Vagina (tissue), 2 donors: ENCODE measurements around the gene MOB3A. TPM values are rescaled to one million over a fixed set of nuclear protein-coding genes. Genes with fewer than 3 reads are reported as not detected.

ENCODE experiments used
- DNase-seq, 2 donors: peaks; one replicate each; pipeline ENCODE4 v3.0.0-alpha.2; 2017; ENCODE audit errors: extremely low spot score in 2 of 2
- H3K27ac ChIP-seq: fragments of 200-600 bp; sonication (generic); one replicate; pipeline ENCODE4 v1.5.1; 2019
- H3K27me3 ChIP-seq: fragments of 200-600 bp; sonication (generic); one replicate; pipeline ENCODE4 v1.5.1; 2019
- H3K36me3 ChIP-seq, 2 donors: fragments of 200-600 bp; sonication (generic); one replicate each; pipeline ENCODE4 v1.5.1; 2017 to 2019
- H3K4me1 ChIP-seq: fragments of 200-600 bp; sonication (generic); one replicate; pipeline ENCODE4 v1.5.1; 2019
- H3K4me3 ChIP-seq, 2 donors: fragments of 200-600 bp; sonication (generic); 1 replicate in 1 of 2; 2 replicates in 1 of 2; pipeline ENCODE4 v1.5.1; 2016 to 2019
- H3K9me3 ChIP-seq: fragments of 200-600 bp; sonication (generic); one replicate; pipeline ENCODE4 v1.5.1; 2019
- CTCF ChIP-seq, 3 experiments: fragments of 450-650 bp in 2 of 3; fragments of 200-600 bp in 1 of 3; sonication (generic) in 1 of 3; IDR thresholded peaks; one replicate each; pipeline ENCODE4 v1.5.1; 2017 to 2019; ENCODE audit warnings: antibody characterized with exemption in 3 of 3, mild to moderate bottlenecking in 2 of 3, moderate library complexity in 2 of 3
- POLR2A ChIP-seq, 2 donors: fragments of 450-650 bp; IDR thresholded peaks; one replicate each; pipeline ENCODE4 v1.6.1; 2017; ENCODE audit warnings: antibody characterized with exemption in 2 of 2, mild to moderate bottlenecking in 2 of 2, moderate library complexity in 2 of 2
- POLR2AphosphoS5 ChIP-seq, 2 donors: sonication (generic); formaldehyde crosslinking; IDR thresholded peaks; one replicate each; pipeline ENCODE4 v1.9.0; 2017; ENCODE audit warnings: antibody characterized with exemption in 2 of 2, mild to moderate bottlenecking in 2 of 2, low read depth in 1 of 2; ENCODE audit not compliant: insufficient read depth in 1 of 2
- intact Hi-C: fragments of 100-400 bp; cut with DNase I; formaldehyde crosslinking; loops from one replicate; pipeline ENCODE4 v1.15.1; 2023
- total RNA-seq: library from RNA; depleted of rRNA; stranded (reverse); fragments of >200 nt; gene quantifications from one replicate; pipeline ENCODE4 v1.2.3, GENCODE V29; 2016

Gene MOB3A
- total RNA-seq, 1 donor from 2014 or later, result 50.6 TPM

- intact Hi-C loops, result no loop called here
- H3K4me1 ChIP-seq, result peaks cover 42% of the 10 kb centered on the region
- no peak for TF ChIP-seq CTCF (IDR thresholded peaks at IDR 0.05)
- TF ChIP-seq POLR2AphosphoS5 (IDR thresholded peaks at IDR 0.05; ENCODE audit: insufficient read depth in 1 of 2, low read depth in 1 of 2), result no peak
- H3K9me3 ChIP-seq, result no peaks in the 10 kb centered on the region
- no peak for DNase-seq
- H3K27ac ChIP-seq, result no peak overlapping the region
- no peak overlapping the region for H3K4me3 ChIP-seq
- H3K27me3 ChIP-seq, result no peaks in the 10 kb centered on the region
- peaks cover 0 to 53% of the 10 kb centered on the region in 2 donors for H3K36me3 ChIP-seq
These were observed 16.9 kb downstream of the MOB3A start for GRCh38 chr19:2079076-2079864.

GRCh38 chr19:2077833-2078619, 18.1 kb downstream of the MOB3A start:
- DNase-seq, result no peak
- Histone ChIP-seq H3K27ac (no peak overlapping the region), H3K4me3 (no peak overlapping the region), H3K27me3 (no peaks in the 10 kb centered on the region), H3K4me1 (peaks cover 29% of the 10 kb centered on the region), H3K9me3 (no peaks in the 10 kb centered on the region), H3K36me3 (peaks cover 0 to 52% of the 10 kb centered on the region in 2 donors)
- no peak for TF ChIP-seq POLR2A (IDR thresholded peaks at IDR 0.05)
- no peak for TF ChIP-seq CTCF (IDR thresholded peaks at IDR 0.05)
- no peak for TF ChIP-seq POLR2AphosphoS5 (IDR thresholded peaks at IDR 0.05; ENCODE audit: insufficient read depth in 1 of 2, low read depth in 1 of 2)
- intact Hi-C loops, result no loop called here

- no peak for DNase-seq
- H3K4me1 ChIP-seq, result peaks cover 24% of the 10 kb centered on the region
- H3K27me3 ChIP-seq, result no peaks in the 10 kb centered on the region
- no peaks in the 10 kb centered on the region for H3K9me3 ChIP-seq
- peaks cover 0 to 59% of the 10 kb centered on the region in 2 donors for H3K36me3 ChIP-seq
- intact Hi-C loops, result no loop called here
- H3K4me3 ChIP-seq, result no peak overlapping the region
- no peak overlapping the region for H3K27ac ChIP-seq
- TF ChIP-seq CTCF (IDR thresholded peaks at IDR 0.05) (no peak), POLR2AphosphoS5 (IDR thresholded peaks at IDR 0.05; ENCODE audit: insufficient read depth in 1 of 2, low read depth in 1 of 2) (no peak), POLR2A (IDR thresholded peaks at IDR 0.05) (no peak)
These were observed 18.7 kb downstream of the MOB3A start for GRCh38 chr19:2077398-2077797.

- DNase-seq, result no peak
- Histone ChIP-seq H3K36me3 (peaks cover 0 to 67% of the 10 kb centered on the region in 2 donors), H3K27me3 (no peaks in the 10 kb centered on the region), H3K4me1 (peaks cover 17% of the 10 kb centered on the region), H3K27ac (no peak overlapping the region), H3K9me3 (no peaks in the 10 kb centered on the region), H3K4me3 (no peak overlapping the region)
- TF ChIP-seq CTCF (IDR thresholded peaks at IDR 0.05), result no peak
- TF ChIP-seq POLR2A (IDR thresholded peaks at IDR 0.05), result no peak
- no peak for TF ChIP-seq POLR2AphosphoS5 (IDR thresholded peaks at IDR 0.05; ENCODE audit: insufficient read depth in 1 of 2, low read depth in 1 of 2)
- intact Hi-C loops, result no loop called here
These were observed 19.6 kb downstream of the MOB3A start for GRCh38 chr19:2076526-2076944.
